ENCODE measurements around the gene NTM.
A peak's percentile ranks its signal among the peaks of the same experiment; 100 is the strongest.

The NTM gene

DNA sequence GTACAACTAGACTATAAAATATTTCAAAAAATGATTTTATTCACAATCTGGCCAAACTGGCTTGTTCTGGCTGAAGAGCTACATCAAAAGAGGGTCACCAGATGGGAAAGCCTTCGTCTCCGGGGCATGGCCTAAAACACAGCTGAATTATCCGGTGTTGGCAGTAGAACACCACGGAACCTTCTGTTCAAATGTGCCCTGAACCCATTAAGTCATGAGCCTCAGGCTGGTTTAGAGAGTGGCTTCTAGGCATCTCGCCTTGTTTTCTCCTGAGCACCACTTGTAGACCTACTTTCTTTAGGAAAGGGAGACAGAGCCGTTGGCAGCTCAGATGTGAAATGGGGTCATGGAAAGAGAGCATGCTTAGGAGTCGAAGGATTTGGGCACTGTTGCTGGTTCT, 890.2 kb downstream of the NTM start:
- DNase-seq (ENCODE audit: low spot score): no peak

DNA sequence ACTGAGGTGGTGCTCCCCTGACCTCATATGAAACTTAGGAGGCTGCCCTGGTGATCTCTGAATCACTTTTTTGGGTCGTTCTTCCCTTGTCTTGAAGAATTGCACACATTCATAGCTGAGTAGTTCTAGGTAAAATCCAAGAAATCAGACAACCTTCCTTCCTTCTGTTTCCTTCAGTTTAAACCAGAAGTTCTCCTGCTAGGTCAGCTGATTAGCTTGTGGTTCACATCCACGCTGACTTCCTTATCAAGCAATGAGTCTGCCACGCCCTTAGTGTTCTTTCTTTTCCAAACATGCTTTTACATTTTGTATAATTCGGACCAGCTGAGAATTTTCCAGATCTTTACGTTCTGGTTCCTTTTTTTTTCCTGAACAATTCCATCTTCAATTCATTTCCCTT, 892.8 kb downstream of the NTM start:
- no peak for DNase-seq (ENCODE audit: low spot score)

DNA sequence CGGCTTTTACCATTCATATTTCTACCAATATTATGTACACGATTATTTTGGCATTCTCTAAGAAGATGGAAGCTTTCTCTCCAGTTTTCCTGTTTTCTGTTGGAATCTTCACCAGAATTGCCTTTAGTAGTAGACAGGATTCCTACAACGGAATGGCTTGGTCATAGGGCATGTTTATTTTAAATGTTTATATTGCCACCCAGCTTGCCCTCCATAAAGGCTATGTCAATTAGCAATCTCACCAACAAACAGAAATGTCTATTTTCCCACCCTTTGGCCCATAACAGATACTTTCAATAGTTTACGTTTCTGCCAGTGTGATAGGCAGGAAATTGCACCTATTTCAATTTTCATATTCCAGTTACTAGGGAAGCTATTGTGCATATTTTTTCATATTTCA, 893.5 kb downstream of the NTM start:
- no peak for DNase-seq (ENCODE audit: low spot score)

DNA sequence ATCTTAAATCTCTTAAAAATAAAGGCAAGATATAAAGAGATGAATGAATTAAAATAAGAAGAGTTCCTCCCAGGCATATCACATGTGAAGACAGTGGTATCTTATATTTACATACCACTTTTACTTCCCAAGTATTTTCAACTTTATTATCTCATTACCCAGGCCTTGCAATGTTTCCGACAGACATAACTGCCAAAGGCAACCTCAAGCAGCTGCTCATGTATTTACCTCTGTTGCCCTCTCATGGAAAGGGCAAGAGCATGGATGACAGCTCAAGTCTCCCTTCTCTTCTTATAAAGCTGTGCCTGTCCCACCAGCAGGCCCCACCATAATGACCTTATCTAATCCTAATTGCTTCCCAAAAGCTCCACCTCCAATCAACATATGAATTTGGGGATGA, 894.2 kb downstream of the NTM start:
- no peak for DNase-seq (ENCODE audit: low spot score)

DNA sequence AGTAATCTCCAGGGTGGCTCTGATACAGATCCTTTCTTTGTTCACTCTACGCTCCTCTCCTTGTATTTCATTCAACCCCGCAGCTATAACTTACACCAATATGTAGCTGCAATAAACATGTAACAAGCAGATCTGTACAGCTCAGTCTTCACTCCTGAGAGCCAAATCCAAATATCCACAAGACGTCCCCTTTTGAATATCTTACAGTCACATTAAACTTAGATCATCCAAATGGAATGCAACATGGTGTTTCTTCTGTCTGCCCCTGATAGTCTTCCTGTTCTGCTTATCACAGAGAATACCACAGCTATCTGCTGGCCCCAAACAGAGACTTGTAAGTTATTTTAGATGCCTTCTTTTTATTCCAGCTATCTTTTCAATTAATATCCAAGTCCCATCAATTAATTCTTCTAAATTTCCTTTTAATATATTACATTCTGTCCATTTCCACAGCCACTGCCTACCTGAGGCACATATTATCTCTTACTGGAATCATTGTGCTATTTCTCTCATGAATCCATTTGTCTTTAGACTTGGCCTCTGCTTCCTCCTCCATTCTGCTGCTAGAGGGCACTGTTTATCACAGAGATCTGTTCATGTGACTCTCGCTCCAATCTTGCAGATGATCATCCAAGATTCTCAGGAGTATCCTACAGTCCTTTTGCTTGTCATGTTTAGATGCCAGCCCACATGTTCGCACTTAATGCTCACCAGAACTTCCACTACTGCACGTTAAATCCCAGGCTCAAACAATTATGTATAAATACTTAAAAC, 908.6 kb downstream of the NTM start:
- DNase-seq (ENCODE audit: low spot score): no peak

DNA sequence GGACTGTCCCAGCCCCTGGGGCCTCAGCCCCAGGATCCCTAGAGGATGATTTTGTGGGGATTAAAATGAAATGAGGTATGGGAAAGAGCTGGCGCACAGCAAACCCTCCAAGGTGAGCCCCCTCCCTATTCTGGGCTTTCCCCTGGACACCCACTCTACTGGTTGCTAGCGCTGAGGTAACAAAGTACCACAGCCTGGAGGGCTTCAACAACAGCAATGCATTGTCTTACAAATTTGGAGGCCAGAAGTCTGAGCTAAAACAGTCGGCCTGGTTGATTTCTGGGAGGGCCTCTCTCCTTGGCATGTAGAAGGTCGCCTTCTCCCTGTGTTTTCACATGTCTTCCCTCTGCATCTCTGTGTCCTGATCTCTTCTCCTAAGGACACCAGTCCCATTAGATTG, 913.6 kb downstream of the NTM start:
- no peak for DNase-seq (ENCODE audit: low spot score)

DNA sequence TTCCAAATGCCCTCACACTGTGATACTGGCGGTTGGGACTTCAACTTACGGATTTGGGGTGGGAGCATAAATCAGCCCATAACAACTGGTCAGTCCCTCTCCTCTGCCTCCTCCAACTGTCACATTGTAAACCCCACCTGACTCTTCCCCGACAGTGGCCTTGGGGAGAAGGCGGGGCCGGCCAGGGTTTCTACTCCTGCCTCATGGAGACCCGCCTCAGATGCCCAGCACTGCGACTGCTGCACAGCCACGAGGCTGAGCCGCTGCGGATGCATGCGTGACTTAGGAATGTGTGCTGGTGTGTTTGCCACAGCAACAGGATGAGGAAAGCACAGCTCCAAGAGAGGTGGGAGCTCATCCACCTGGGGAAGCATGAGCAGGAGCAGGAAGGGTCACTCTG, 914.2 kb downstream of the NTM start:
- no peak for DNase-seq (ENCODE audit: low spot score)

DNA sequence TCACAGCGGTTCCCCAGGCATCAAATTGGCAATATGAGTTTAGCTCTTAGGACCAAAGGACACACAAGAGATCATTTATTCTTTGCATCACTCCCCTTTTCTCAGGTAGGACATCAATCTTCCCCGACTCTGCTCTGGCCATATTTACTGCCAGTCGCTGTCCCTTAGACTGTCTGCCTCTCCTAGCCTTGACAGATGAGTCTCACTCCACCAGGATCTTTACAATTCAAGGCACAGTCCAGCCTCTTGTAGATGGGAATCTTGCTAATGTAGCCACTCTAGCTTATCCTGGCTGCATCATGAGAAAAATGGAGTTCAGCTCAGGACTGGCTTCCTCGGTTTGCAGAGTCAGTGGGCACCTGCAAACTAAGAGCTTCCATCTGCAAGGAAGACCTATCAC, 915.2 kb downstream of the NTM start:
- DNase-seq (ENCODE audit: low spot score): no peak

DNA sequence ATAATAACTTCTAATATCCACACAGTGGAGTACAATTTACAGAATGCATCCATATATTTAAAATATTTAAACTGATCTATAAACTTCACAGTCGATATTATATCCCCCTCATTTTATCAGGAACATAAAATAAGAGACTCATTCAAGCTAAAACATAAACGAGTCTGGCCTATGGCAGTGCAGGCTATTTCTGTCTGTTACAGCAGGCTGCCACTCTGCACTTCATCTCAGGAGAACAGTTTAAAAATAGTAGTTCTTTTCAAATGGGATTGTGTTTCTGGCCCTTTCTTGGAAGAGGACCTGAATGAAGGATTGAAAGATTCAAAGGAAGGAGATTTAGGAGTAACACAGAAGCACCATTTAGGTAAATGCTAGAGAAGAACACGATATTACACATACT, 915.7 kb downstream of the NTM start:
- no peak for DNase-seq (ENCODE audit: low spot score)

DNA sequence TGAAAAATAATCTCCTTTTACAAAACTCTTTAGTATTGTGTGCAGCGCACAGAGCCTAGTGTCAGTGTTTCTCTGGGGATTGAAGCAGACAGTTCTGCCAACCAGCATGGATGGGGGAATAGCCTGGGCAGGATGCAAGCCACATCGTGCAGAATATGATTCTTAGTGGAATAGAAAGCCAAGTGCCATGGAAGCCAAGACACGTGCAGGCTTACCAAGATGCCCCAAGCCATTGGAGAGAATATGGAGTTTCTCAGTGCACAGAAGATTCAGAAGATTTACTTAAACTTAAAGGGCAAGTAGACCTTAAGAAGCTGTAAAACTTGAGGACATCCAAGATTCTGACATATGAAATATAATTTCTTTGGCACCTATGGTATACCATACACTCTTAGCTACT, 917.6 kb downstream of the NTM start:
- DNase-seq (ENCODE audit: low spot score): no peak

DNA sequence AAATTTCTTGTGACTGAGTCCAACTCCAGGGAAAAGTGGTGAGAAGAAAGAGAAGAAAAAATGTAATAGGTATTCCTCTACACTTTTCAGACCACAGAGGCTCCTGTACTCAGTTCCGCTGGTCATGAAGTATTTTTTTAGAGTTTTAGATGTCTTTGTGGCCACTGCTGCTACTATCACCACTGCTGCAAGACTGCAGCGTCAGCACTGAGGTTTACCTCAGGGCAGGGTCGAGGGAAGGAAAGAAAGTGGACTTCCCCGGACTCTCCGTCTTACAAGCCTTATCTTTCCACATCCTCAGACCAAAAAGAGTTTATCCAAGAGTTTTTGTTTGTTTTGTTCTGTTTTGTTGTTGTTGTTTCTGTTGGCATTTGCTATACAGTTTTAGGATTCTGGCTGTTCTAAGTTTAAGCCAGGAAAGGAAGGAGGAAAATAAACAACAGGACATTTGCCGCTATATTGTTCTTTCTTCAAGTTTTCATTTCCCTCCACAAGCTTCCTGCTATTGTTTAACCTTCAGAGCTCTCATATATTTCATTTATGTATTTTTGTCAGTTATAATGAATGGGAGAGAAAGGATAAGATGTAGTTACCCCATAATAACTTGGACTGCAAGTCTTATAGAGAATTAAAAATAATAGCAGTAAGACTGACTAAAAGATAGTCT, 919.3 kb downstream of the NTM start:
- DNase-seq (ENCODE audit: low spot score): no peak

DNA sequence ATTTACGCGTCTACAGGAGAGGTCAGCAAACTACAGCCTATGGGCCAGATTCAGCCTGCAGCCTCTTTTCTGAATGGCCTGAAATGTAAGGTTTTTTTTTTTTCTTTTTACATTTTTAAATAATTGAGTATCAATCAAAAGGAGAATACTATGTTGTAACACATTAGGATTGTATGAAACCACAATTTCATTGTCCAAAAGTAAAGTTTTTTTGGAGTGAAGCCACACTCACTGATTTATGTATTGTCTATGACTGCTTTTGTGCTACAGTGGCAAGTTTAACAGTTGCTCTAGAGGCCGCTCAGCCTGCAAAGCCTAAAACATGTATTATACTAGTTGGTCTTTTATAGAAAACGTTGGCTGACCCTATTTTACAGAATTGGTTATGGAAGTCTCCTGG, 923.2 kb downstream of the NTM start:
- DNase-seq (ENCODE audit: low spot score): no peak

DNA sequence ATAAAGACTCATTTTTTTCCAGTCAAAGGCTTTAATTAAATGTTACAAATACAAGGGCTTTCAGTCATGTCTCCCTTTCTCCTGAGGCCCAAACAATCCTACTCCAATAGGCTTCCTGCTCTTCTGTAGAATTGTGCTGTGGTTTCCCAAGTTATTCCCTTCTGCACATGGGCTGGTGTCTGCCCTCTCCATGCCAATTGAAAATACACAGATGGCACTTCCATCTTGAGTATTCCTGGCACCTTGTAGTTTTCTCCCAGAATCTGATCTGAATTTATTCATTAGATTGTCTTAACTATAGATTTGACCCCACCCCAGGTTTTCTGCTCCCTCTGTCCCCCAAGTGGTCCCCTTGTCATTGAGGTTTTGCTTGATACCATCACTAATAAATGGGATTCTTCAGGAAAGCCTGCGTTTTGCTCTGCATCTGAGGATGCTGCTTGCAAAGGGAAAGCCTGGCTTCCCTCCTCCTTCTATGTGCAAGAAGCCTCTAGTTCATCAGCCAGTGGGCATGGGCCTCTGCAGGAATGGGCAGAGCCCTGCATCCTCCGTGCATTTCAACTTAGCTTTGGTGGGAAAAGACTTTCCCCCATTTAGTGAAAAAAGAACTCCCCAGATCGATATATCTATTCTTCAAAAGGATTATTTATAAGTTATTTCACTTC, 926.7 kb downstream of the NTM start:
- no peak for DNase-seq (ENCODE audit: low spot score)

DNA sequence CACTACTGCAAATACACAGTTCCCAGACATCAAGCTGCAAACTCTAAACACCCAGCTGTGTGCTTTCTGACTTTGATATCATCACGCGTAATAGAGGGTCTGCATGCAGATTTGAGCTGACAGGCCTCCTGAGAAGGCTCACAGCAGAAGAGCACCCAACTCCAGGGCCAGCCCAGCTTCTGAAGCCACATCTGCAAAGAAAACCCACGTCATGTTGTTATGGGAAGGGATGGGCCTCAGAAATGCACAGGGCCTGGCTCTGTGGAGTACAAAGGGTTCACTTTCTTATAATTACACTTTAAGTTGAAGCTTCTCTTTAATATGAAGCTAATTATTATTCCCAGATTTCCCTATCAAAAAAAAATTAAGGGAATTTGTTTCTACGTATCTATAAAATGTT, 927.9 kb downstream of the NTM start:
- DNase-seq (ENCODE audit: low spot score): no peak

DNA sequence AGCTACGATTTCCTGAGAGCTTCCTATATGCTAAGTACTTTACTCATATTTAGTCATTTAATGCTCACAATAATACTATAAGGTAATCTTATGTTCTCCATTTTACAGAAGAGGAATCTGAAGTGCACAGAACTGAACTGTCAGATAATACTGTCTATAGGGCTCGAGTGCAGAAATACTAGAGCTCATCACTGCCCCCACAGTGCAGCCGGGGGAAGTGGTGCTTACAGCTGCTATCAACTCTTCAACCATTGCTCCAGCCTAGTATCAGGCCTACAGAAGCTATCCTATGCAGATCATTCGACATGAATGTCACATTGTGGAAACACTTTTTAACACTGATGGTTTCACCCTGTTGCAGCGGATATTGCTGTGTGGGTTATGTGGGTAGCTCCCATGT, 929.9 kb downstream of the NTM start:
- no peak for DNase-seq (ENCODE audit: low spot score)

DNA sequence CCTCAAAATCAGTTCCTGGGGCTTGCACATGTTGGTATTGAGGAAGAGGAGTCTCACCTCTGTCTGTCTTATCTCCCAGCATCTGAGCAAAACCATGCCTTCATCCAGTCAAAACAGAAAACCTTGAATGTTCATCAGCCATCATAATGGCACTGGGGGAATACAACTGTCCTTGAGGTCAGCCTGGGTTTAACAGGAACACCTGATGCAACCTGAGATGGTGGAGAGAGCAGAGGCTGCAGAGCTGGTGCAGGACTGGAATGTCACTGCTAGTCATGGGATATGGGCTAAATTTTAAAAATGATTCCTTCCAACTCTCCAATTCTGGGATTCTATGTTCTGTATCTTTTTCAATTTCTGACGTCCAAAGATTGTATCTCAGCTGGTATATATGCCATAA, 931.0 kb downstream of the NTM start:
- no peak for DNase-seq (ENCODE audit: low spot score)

DNA sequence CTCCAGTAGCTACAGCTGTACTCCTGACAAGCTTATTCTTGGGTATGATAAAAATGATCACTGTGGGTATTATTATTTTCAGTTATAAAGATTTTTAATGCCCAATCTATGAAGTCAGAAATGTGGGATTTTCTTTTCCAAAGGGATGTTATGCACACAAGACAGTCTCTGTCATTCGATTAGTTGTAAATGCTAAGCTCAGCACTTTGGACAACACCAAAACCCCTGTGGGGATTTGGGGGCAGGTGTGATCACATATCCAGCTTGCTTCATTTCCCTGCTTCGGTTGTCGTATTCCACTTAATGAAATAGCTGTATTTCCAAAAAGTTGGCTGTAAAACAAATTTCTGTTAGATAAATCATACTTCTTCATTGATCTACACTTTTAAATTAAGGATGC, 931.5 kb downstream of the NTM start:
- no peak for DNase-seq (ENCODE audit: low spot score)

DNA sequence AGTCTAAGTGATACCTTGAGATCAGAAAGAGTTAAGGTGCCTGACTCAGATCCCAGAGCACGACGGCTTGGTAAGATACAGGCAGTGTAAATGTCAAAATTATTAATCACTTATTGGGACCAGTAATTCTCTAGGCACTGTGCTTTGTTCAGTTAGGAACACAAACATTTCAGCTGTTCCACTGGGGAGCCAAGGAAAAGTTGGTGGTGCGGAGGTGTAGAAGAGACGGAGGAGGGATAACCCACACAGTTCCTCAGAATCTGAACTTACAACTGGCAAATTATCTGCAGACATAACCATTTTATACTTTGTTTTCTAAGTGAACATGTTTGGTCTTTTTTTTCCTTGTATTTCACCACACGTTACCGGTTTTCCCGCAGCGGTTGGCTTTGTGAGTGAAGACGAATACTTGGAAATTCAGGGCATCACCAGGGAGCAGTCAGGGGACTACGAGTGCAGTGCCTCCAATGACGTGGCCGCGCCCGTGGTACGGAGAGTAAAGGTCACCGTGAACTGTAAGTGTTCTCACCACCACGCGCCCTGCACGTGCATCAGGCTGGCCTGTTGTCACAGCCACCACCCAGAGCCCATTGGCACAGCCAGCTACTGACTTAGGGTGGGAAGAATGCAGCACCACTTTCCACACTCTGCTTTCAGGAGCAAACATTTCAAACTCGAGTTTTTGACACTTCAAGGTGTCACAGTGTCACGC, 937.0 kb downstream of the NTM start:
- no peak for DNase-seq (ENCODE audit: low spot score)

DNA sequence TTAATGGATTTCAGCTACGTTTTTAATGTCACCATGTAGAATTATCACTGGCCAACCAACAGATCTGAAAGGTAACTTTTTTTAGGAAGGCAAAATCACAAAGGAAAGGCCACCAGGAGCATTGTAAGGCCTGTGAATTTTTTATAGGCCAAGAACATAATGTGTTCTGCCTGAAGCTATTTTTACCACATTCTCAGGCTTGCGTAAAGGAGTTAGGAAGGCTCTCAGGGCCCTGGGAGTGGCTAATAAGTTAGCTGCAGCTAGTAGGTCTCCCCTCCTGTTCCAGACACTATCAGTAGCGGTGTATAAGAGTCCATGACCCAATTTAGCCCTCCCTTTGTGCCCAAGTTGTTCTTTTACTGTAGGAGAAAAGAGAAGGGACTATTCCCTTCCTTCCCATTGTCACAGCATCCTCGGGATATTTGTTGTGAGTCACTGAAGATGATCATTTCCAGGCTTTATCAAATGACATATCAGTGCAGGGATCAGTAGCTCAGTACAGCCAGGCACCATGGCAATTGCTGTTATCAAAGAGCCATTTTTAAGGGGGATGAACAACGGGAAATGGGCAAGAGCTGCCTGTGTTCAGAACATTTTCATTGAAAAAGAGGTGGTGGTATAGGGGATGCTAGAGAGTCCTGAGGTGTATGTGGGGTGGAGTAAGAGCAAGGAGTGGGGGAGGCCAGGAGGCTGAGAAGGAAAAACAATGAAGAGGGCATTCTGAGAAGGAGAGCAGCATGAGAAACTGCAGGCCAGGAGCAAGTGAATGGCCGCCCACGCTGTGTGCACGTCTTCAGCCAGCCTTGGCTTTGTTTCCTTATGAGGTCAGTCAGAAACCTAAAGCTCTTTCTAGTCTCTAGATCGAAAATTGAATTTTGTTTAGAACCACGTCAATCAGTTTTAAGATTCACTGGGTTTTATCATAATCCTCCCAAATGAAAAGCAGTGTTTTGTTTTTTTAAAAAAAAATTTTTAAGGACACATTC, 940.3 kb downstream of the NTM start:
- no peak for DNase-seq (ENCODE audit: low spot score)

DNA sequence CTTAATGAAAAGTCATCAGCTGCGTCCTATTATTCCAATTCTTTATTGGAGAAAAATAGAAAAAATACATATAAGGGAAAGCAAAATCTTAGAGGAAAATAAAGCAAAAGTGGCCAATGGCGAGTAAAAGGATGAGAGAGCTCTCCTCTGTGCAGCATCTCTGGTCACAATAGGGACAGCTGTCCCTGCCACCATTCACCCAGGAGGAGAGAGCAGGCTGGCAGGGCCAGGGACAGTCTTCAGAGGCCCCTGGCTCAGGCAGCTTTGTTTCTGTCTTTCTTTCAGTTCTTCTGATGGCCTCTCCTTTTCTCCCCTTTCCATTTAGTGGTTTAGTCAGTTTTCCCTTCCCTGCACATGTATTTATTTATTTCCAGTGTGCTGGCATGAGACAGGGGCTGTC, 941.3 kb downstream of the NTM start:
- no peak for DNase-seq (ENCODE audit: low spot score)

DNA sequence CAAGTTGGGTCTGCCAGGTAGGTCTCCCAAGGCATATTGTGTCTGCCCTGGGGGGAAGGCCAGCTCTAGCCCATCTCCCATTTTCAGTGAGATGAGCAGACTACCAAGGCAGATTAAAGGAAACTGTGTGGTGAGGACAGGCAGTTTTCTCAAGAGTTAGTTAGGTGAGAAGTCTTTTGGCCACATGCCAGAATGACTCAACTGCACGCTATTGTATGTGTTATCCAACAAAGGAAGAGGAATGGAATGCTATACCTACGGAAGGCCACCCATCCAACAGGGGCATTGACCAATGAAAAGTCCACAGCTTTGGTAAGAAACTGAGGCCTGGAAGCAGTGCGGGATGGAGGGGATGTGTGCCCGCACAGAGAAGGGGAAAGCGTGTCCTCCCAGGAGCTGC, 941.7 kb downstream of the NTM start:
- DNase-seq (ENCODE audit: low spot score): no peak

DNA sequence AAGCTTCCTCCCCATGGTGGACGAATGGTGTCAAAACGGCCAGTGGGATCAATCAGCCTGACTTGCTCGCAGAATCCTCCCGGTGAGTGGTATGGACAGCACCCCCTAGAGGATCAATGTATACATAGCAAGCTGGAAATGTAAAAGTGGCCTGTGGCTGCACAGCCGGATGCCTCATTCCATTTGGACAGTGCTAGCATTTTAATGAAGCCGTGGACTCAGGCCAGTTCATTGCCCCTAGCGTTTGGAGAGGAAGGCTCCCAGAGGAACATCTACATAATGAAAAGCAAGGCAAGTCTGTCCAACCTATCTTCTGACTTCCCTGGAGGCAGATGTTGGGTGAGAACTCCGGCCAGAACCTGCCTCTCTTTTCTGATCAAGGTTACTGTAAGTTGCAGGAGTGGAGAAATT, 942.3 kb downstream of the NTM start:
- DNase-seq (ENCODE audit: low spot score): peak; percentile 15
